Left forelimb (tissue), 1 donor: ENCODE results near the gene UGT2B11.
"Not testable (repeated sequence)": the region's sequence is repeated elsewhere in the genome, so short reads cannot be mapped to it uniquely, and the experiment has no call there.

ENCODE experiments used
- DNase-seq: peaks from one replicate; pipeline ENCODE4 v3.0.0-alpha.2; 2018; ENCODE audit warnings: low spot score

Gene UGT2B11

GRCh38 chr4:69169171-69169570 lies 45.4 kb downstream of the UGT2B11 start:
- not testable (repeated sequence) for DNase-seq

- DNase-seq: no peak
These were observed 47.2 kb downstream of the UGT2B11 start for GRCh38 chr4:69167300-69167699.

GRCh38 chr4:69166376-69166775 lies 48.2 kb downstream of the UGT2B11 start:
- DNase-seq: not testable (repeated sequence)

- DNase-seq: not testable (repeated sequence)
These were observed 48.8 kb downstream of the UGT2B11 start for GRCh38 chr4:69165707-69166106.

GRCh38 chr4:69156913-69157312 lies 57.6 kb downstream of the UGT2B11 start:
- DNase-seq: no peak

GRCh38 chr4:69154021-69154420 lies 60.5 kb downstream of the UGT2B11 start:
- no peak for DNase-seq
